HG03520 (cell line): ENCODE measurements around the gene ZNF738.

Experiments
- ATAC-seq: cut with Tn5 transposase; IDR thresholded peaks from one replicate; pipeline ENCODE4 v1.9.1; 2021; ENCODE audit warnings: mild to moderate bottlenecking, moderate library complexity; ENCODE audit not compliant: unreplicated experiment

ZNF738 gene

DNA sequence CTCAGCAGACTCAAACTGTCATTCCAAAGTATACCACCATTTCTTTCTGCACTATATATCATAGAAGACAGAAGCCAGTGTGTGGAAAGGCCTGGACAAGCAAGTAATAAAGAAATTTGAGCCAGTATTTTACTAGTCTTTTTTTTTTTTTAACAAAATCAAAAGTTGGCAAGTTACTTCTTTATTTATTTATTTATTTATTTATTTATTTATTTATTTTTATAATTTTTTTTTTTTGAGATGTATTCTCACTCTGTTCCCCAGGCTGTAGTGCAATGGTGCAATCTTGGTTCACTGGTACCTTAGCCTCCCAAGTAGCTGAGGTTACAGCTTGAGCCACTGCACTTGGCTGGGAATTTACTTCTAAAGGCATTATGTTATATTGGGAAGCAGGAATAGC lies 63.4 kb downstream of the ZNF738 start:
- ATAC-seq = no peak

DNA sequence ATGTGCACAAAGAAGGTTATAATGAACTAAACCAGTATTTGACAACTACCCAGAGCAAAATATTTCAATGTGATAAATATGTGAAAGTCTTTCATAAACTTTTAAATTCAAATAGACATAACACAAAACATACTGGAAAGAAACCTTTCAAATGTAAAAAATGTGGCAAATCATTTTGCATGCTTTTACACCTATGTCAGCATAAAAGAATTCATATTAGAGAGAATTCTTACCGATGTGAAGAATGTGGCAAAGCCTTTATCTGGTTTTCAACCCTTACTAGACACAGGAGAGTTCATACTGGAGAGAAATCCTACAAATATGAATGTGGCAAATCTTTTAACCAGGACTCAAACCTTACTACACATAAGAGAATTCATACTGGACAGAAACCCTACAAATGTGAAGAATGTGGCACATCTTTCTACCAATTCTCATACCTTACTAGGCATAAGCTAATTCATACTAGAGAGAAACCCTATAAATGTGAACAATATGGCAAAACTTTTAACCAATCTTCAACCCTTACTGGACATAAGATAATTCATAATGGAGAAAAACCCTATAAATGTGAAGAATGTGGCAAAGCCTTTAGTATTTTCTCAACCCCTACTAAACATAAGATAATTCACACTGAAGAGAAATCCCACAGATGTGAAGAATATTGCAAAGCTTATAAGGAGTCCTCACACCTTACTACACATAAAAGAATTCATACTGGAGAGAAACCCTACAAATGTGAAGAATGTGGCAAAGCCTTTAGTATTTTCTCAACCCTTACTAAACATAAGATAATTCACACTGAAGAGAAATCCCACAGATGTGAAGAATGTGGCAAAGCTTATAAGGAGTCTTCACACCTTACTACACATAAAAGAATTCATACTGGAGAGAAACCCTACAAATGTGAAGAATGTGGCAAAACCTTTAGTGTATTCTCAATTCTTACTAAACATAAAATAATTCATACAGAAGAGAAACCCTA lies 64.5 kb downstream of the ZNF738 start:
- no peak for ATAC-seq
